ENCODE measurements around the gene AWAT2.
A peak's percentile ranks its signal among the peaks of the same experiment; 100 is the strongest.

Gene AWAT2, protein sequence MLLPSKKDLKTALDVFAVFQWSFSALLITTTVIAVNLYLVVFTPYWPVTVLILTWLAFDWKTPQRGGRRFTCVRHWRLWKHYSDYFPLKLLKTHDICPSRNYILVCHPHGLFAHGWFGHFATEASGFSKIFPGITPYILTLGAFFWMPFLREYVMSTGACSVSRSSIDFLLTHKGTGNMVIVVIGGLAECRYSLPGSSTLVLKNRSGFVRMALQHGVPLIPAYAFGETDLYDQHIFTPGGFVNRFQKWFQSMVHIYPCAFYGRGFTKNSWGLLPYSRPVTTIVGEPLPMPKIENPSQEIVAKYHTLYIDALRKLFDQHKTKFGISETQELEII

DNA sequence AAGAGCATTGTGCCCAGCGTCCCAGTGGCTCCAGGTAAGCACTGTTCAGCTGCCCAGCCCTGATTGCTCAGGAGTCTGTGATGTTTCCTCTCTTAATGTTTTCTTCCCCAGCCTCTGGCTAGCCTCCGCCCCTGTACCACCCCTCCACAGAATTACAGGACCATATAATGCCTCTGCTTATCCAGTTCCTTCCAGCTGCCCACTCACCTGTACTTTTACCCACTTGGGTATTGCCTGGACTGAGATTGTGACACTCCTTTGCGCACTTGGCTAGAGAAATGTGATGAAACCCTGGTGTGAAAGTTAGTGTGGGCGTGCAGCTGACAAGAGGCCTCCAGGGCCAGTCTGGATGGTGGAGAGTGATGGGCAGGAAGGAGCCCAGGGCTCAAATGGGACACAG lies at the start of gene AWAT2:
AWAT2 (minus strand) TSS at position 14 of the 400 bp plus-strand sequence; CDS start at position 8, 6 bp downstream.
- DNase-seq, result no peak
- intact Hi-C loops (cut with DNase I), result no loop called here

DNA sequence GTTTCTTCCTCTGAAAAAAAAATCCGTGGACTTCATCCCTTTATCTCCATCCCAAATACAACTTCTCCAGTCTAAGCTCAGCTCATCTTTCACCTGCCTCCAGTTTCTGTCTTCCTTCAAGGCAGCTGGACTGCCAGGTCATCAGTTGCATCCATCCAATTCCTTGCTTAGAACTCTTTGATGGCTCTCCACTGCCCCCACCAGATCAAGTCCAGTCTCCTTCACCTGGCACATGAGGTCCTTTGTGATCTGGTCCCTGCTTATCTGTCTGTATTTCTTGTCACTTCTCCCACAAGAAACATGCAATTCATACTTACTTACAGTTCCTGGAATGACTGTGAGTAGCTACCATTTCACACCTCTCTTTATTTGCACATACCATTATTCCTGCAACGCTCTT lies 46.3 kb upstream of the AWAT2 start:
- no peak for DNase-seq
- intact Hi-C loops (cut with DNase I), result no loop called here

DNA sequence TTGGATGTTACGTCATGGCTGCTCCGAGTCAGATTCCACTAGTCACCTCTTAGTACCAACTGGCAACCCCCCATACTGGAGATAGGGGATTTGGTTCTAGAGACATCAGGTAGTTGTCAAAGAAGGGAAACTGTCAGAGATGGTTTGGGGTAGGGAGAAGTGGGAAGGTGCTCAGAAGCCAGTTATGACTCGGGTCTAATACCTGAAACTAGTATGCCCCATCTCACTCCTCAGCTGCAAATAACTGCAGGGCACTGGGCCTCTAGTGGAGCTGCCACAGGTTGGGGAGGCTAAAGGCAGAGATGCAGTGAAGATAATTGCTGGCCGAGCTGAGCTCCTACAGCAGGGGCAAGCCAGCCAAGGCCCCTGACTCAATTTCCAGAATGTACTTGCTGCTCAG lies 42.5 kb upstream of the AWAT2 start:
- intact Hi-C loops (cut with DNase I), result no loop called here
- no peak for DNase-seq

DNA sequence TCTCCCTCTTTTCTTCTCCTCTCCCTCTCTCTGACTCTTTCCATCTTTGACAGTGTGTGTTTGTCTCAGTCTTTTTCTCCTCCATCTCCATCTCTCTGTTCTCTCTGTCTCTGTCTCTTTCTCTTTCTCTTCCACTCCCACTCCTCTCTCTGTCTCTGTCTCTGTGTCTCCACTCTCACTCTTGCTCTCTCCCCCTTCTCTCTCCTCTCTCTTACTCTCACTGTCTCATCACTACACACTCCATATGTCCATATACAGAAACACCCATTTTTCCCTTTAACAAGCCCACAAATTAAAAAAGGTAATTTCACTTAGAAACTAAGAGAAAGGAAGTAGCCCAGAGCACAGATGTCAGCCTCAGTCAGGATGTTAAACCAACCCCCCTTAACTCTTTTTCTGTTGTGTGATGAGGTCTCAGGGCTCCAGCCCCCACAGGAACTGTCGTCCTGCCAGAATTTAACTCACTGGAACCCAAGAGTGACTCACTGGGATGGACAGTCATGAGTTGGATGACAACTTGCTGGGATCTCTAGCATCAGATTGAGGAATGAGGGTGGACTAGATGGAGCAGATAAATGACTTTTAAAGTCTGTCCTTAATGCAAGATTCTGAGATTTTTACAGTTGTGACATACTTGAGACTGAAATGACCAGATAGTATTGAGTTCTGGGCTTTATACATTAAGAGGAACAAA lies 40.0 kb upstream of the AWAT2 start:
- no peak for DNase-seq
- intact Hi-C loops (cut with DNase I), result no loop called here

DNA sequence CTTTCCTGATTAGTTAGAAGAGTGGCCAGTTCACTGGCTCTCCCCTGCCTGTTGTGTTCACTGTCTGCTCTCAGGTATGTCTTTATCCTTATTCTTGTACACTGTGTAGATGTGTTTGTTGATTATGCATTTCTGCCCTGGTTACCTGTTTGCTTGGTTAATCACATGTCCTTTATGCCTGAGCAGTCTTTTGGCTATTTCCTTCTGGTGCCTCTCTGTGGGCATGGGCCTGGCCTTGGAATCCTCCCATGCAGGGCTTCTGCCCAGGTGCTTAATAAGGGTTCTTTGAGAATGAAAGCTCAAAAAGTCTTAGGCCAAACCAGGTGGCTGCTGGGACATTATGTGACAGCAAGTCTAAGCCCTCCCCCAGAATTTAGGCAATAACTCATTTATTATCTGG lies 39.0 kb upstream of the AWAT2 start:
- intact Hi-C loops (cut with DNase I), result no loop called here
- no peak for DNase-seq

DNA sequence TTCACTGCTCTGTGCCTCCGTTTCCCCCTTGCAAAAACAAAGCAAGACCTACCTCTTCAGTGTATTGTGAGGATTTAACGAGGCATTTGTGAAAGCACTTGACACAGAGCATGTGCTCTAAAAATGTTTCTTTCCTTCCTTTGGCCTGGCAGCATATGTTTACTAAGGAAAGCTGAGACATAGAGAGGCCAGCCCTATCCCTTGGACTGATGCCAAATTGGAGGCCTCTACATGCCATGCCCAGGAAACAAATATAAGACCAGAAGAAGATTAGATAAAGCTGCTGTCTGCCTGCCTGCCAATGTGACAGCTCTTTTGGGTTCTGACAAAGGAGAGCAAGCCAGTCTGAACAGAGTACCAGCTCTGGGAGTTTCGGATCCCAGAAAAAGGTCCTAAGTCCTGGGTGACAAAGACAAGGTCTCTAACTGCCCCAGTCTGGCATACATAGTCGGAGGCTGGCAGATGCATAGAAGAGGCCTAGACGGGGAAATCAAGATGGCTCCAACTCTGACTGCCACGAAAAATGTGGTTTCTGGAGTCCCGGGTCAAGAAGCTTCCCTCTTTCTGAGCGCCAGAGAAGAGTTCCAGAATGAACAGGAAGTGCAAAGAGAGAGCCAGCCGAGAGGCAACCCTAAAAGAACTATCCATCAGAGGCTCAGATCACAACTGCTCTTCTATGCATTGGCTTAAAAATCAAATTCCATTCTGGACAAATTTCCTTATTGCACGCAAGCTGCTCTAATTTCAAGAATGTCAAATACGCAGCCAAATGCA lies 38.3 kb upstream of the AWAT2 start:
- no peak for DNase-seq
- intact Hi-C loops (cut with DNase I), result no loop called here

DNA sequence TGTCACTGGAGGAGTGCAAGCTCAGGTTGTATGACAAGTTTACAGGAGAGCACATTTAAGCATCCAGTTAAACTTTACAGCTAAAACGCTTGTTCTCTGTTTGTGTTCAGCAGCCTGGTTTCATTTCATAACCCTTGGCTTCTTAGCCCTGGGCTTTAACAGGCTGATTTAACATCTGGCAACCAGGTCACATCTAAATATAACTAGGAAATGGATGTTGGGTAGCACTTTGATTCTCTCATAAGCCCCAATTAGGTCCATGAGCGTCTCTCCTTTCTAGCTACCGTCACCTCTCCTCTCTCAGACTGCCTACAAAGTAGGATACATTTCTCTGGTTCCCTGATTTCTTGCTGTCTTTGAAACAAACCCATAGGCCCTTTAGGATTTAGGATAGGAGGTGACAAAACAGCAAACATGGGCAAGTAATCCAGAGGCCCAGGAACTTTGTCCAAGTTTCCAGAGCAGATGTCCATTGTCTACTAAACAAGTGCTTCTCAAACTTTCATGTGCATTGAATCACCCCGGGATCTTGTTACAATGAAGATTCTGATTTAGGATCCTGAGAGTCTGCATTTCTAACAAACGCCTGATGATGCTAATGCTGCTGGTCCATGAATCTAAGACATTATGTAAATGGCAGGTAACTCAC lies 35.0 kb upstream of the AWAT2 start:
- no peak for DNase-seq
- intact Hi-C loops (cut with DNase I), result no loop called here

DNA sequence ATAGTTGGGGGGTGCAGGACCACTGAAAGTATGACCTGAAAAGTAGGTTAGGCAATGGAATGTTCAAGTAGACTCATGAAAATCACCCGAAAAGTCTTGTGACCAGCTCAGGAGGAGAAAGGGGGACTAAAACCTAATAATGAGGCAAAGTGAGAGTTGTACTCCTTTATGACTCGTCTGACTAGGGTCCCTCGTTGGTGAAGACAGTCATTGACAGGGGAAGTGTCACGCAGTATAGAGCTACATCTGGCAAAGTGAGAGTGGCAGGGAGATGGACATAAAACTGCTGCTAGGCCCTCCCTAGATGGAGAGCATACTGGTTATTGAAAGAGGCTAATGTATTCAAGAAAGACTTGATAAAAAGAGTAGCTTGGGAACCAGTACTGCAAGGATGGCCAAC lies 33.0 kb upstream of the AWAT2 start:
- intact Hi-C loops (cut with DNase I), result no loop called here
- no peak for DNase-seq

DNA sequence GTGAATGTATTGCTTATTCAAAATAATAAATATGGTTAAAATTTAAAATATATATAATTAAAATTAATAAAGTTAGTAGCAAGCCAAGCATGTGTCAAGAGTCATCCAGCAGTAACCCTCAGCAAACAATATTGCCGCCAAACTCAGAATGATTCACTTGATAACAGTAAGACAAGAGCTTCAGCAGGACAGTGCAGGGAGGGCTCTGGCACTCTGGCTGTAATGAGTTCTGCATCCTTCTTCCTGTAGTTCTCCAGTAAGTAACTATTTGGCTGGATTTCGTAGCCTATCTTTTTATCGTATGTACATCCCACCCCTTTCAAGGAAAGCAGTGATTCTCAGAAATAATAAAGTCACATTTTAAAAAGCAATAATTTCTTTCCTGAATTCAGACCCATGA lies 30.1 kb upstream of the AWAT2 start:
- DNase-seq, result no peak
- intact Hi-C loops (cut with DNase I), result no loop called here

DNA sequence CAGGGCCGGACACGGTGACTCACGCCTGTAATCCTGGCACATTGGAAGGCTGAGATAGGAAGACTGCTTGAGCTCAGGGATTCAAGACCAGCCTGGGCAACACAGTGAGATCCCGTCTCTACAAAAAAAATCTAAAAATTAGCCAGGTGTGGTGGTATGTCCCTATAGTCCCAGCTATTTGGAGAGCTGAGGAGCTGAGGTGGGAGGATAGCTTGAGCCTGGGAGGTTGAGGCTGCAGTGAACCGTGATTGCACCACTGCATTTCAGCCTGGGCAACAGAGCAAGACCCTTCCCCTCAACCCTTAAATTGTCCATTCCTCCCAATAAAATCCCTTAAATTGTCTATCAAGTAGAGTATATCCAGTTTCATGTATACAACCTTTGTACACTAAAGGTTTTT lies 29.6 kb upstream of the AWAT2 start:
- intact Hi-C loops (cut with DNase I), result no loop called here
- no peak for DNase-seq

DNA sequence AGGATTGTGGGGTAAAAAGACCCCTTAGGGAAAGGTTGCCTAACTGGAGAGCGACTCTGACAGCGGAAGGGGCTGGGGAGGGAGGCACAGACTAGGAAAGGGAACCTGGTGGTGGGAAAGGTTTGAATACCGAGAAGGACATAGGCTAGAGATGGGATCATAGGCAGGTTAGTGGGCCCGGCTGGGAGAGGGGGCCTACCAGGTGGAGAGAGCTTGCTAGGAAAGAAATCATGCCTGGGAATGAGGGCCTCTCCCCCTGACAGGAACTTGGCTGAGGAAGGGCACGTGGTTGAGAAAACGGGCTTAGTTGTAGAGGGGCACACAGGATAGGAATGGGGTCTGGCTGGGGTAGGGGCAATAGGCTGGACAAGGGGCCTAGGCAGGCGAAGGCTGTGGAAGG lies 16.9 kb upstream of the AWAT2 start:
- DNase-seq, result no peak
- intact Hi-C loops (cut with DNase I), result no loop called here

DNA sequence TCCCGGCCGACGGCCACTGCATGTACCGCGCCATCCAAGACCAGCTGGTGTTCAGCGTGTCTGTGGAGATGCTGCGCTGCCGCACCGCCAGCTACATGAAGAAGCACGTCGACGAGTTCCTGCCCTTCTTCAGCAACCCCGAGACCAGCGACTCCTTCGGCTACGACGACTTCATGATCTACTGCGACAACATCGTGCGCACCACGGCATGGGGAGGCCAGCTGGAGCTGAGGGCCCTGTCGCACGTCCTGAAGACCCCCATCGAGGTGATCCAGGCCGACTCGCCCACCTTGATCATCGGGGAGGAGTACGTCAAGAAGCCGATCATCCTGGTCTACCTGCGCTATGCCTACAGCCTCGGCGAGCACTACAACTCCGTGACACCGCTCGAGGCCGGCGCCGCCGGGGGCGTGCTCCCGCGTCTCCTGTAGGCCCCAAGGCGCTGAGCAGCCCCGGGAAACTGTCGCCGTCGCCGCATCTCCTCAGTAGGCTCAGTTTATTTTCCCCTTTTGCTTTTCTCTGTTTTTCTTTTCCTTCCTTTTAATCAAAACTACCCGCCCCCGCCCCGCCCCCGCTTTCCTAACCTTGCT lies 13.3 kb upstream of the AWAT2 start:
- no peak for DNase-seq
- intact Hi-C loops (cut with DNase I), result no loop called here

DNA sequence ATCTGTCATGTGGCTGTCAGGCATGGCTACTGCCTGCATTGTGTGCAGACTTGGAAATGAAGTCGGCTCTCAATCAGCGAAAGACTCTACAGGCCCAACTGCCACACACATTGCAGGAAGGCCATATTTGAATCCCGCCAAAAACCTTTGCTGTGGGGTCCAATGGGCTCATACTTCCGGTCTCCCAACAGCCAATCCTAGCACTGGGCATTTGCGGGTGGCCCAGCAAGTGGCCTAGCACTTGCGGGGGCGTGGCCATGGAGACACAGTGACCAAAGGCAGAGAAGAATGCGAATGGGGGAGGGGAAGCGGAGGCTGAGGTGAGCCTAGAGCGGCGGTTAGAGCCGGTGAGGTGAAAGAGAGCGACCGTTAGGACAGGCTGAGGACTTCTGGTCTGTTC lies 12.3 kb upstream of the AWAT2 start, which contains the start of gene OTUD6A:
OTUD6A (plus strand) TSS at position 382 of the 400 bp plus-strand sequence. CDS start 68 bp downstream, outside the sequence.
- intact Hi-C loops (cut with DNase I), result no loop called here
- DNase-seq, result no peak

DNA sequence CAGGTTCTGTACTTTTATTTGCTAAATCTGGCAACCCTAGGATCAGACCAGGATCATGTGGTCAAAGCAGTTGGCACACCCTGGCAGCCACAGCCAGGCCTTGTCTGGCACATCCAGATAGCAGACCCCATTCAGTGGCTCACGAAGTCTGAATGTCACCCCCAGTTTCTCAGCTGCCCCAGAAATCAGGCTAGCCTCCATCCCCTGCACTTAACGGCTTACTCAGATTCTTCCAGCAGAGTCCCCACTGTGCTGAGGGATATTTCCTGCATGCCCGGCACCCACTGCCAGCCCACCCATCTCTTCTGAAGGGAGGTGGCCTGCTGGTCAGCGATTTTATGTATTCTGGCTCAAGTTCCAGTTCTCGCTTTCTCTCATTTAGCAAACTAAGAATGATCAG lies 4.7 kb upstream of the AWAT2 start:
- DNase-seq, result no peak
- intact Hi-C loops (cut with DNase I), result no loop called here

DNA sequence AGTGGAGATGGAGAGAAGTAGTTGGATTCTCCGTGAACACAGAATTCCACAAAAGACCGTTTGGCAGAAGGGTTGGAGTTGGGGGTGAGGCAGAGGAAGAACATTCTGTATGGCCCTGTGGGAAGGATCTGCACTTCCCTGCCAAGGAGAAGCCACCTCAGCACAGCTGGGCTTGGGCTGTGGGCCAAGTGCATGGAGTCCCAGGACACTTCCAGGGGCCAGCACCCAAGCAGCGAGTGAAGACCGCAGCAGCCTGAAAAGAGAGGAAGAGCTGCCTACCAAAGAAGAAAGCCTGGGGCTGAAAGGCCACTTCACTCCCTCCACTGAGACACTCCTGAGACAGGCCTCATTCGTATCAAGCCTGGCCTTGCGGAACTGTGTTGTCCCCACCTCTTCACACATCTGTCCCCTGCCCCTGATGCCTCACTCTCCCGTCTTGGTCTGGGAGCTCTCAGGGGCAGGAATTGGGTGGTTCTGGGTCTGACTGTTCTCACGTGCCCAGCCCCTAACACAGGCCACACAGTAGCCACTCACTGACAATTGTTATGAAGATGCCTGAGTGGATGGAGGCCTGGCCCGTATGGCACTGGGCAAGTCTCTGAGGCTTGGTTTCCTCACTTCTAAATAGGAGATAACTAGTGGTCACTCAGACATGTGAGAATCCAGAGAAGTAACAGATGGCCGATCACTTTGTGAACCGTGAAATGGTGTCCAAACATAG lies 3.3 kb upstream of the AWAT2 start:
- intact Hi-C loops (cut with DNase I), result no loop called here

DNA sequence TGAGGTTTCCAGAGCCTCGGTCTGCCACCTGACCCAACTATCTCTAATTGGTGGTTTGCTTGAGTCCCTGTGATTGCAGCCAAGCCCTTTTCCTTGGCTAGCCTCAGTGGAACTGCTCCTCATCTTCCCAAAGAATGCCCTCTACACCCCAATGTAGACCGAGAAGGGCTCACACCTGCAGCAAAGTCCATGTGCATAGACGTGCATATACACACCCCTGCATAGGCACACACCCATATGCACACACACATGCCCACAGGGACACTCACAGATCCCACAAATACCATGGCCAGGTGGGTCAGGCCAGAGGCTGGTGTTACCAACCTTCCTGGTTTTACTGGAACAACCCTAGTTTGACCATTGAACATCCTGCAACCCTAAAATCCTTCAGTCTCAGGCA lies 332 bp downstream of the AWAT2 start:
- intact Hi-C loops (cut with DNase I), result no loop called here
- DNase-seq, result no peak

More for the DNA sequence above, 3.3 kb upstream of the AWAT2 start:
- peak in 1 of 42 donors; percentile 22 for DNase-seq

DNA sequence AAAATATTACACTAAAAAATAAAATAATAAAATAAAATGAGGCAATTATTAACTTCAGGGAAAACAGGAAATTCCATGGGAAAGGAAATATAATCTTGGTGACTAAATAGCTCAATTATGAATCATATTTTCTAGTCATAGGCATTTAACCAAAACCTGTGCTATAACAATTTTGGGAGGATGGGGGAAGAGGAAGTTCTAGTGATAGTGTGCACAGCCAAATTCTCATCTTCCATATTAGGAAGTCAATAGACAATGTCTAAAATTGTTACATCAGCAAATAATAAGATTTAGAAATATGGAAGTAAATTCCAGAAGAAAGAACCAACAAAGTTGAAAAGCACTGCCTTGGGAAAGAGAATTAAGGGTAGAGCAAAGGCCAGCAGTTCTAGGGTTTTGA lies 2.8 kb downstream of the AWAT2 start:
- intact Hi-C loops (cut with DNase I), result no loop called here
- no peak for DNase-seq

DNA sequence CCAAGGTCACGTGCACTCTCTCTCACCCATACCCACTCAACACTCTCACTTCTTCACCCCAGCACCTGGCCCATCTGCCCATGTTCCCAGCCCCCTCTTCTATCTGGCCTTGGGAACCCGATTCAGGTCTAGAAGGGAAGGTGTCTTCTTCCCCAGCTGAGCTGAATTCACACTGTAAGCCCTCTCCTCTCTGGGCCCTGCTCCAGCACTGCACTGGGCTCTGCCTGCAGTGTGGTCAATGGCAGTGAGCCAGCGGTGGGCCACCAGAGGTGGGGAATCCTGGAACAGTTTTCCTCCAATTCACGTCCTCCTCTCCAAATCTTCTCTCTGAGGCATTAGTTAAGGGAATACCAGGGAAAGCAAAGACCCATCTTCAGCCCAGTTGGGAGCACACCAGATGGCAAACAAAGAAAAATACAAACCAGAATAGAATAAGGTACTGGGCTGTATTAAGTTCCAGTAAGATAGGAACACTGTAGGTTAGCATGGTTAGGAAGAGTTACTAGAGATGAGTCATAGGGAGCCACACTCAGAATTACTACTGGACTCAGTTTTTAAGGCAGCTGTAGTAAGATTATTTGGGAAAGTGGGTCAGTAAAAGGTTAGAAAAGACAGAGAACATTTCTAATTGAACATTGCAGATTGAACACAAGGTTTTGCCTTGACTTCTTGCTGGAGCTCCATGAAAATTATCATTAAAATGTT lies 5.0 kb downstream of the AWAT2 start:
- intact Hi-C loops (cut with DNase I), result no loop called here
- no peak for DNase-seq
